ENCODE measurements around the gene PNMA1.
A peak's percentile ranks its signal among the peaks of the same experiment; 100 is the strongest.

Gene PNMA1

GRCh38 chr14:73749706-73750530 is 35.7 kb upstream of the PNMA1 start:
- no peak for DNase-seq

GRCh38 chr14:73748858-73749357 is 34.7 kb upstream of the PNMA1 start:
- DNase-seq = no peak

GRCh38 chr14:73747379-73748211 is 33.4 kb upstream of the PNMA1 start:
- DNase-seq = no peak

- no peak for DNase-seq
These were observed 32.6 kb upstream of the PNMA1 start for GRCh38 chr14:73746520-73747378.

GRCh38 chr14:73745571-73746519 is 31.7 kb upstream of the PNMA1 start:
- no peak for DNase-seq

- peak; percentile 73 for DNase-seq
These were observed 30.8 kb upstream of the PNMA1 start for GRCh38 chr14:73744874-73745529.

- no peak for DNase-seq
These were observed 30.1 kb upstream of the PNMA1 start for GRCh38 chr14:73744175-73744867.

- DNase-seq = peak; percentile 81
These were observed 29.3 kb upstream of the PNMA1 start for GRCh38 chr14:73743431-73743931.

GRCh38 chr14:73742520-73743238 is 28.5 kb upstream of the PNMA1 start:
- peak; percentile 50 for DNase-seq

- peak; percentile 58 for DNase-seq
These were observed 27.8 kb upstream of the PNMA1 start for GRCh38 chr14:73741876-73742519.

GRCh38 chr14:73741386-73741875 is 27.2 kb upstream of the PNMA1 start:
- DNase-seq = peak; percentile 87

- no peak for DNase-seq
These were observed 26.6 kb upstream of the PNMA1 start for GRCh38 chr14:73740618-73741326.

- DNase-seq = no peak
These were observed 25.9 kb upstream of the PNMA1 start for GRCh38 chr14:73739899-73740617.

GRCh38 chr14:73739174-73739898 is 25.2 kb upstream of the PNMA1 start:
- no peak for DNase-seq

GRCh38 chr14:73738518-73739173 is 24.5 kb upstream of the PNMA1 start:
- no peak for DNase-seq

- DNase-seq = no peak
These were observed 22.7 kb upstream of the PNMA1 start for GRCh38 chr14:73736842-73737241.

Data from CD4-positive, alpha-beta T cell treated with Interleukin-17A for 4 hours (primary cell).